Gastrocnemius medialis (tissue), 4 donors: ENCODE measurements around the gene SLC40A1. TPM values are rescaled to one million over a fixed set of nuclear protein-coding genes. Genes with fewer than 3 reads are reported as not detected.

Source experiments
- ATAC-seq, 2 donors: fragments of 150-250 bp; one replicate each; pipeline ENCODE4 v1.9.1; 2016
- DNase-seq, 2 donors: peaks; one replicate each; pipeline ENCODE4 v3.0.0-alpha.2; 2019
- H3K27ac ChIP-seq, 4 donors: fragments of 200-600 bp; sonication (generic); 1 replicate in 1 of 4; 2 replicates in 3 of 4; pipeline ENCODE4 v1.5.1; 2016 to 2018; ENCODE audit warnings: mild to moderate bottlenecking in 2 of 4, moderate library complexity in 1 of 4
- H3K27me3 ChIP-seq, 3 donors: fragments of 200-600 bp; sonication (generic) in 2 of 3; 1 replicate in 1 of 3; 2 replicates in 2 of 3; pipeline versions ENCODE4 v1.5.1 to v1.6.0; 2016 to 2019; ENCODE audit warnings: mild to moderate bottlenecking in 1 of 3, moderate library complexity in 1 of 3
- H3K36me3 ChIP-seq, 2 donors: fragments of 200-600 bp; sonication (generic) in 1 of 2; one replicate each; pipeline ENCODE4 v1.5.1; 2017 to 2018
- H3K4me1 ChIP-seq, 2 donors: fragments of 200-600 bp; sonication (generic) in 1 of 2; one replicate each; pipeline ENCODE4 v1.5.1; 2016 to 2017; ENCODE audit warnings: mild to moderate bottlenecking in 2 of 2
- H3K4me3 ChIP-seq, 4 donors: fragments of 200-600 bp; sonication (generic) in 3 of 4; 1 replicate in 1 of 4; 2 replicates in 3 of 4; pipeline ENCODE4 v1.5.1; 2016 to 2019; ENCODE audit warnings: mild to moderate bottlenecking in 2 of 4
- H3K9me3 ChIP-seq, 3 donors: fragments of 200-600 bp; sonication (generic) in 2 of 3; 1 replicate in 1 of 3; 2 replicates in 2 of 3; pipeline ENCODE4 v1.5.1; 2016 to 2019
- POLR2A ChIP-seq, 2 donors: fragments of 450-650 bp; IDR thresholded peaks; one replicate each; pipeline ENCODE4 v1.6.1; 2017; ENCODE audit warnings: antibody characterized with exemption in 2 of 2, mild to moderate bottlenecking in 2 of 2, moderate library complexity in 2 of 2
- in situ Hi-C, 4 donors: fragments of 200-750 bp; cut with MboI; loops; one replicate each; pipeline versions ENCODE4 v1.15.0 to v1.8.0; 2017; ENCODE audit warnings: low sequenced_read_pairs in 4 of 4
- intact Hi-C: fragments of 100-400 bp; cut with DNase I; formaldehyde crosslinking; loops from one replicate; pipeline ENCODE4 v1.15.1; 2023; ENCODE audit warnings: low total_unique reads
- total RNA-seq, 4 donors: library from RNA; depleted of rRNA; stranded (reverse); fragments of >200 nt; gene quantifications; one replicate each; pipeline versions ENCODE4 v1.1.0 to v1.2.3, GENCODE V29; 2016
- TF ChIP-seq, protein P1 (sequence below), 5 experiments: fragments of 450-650 bp in 3 of 5; fragments of 200-600 bp in 2 of 5; sonication (generic) in 2 of 5; IDR thresholded peaks in 4 of 5; conservative IDR thresholded peaks in 1 of 5; 1 replicate in 4 of 5; 2 replicates in 1 of 5; pipeline ENCODE4 v1.5.1; 2016 to 2019; ENCODE audit warnings: antibody characterized with exemption in 5 of 5, mild to moderate bottlenecking in 3 of 5, moderate library complexity in 3 of 5

The SLC40A1 gene
- total RNA-seq, 4 donors from 2014 or later: 24.8 to 81.8 (median 37.4) TPM

DNA sequence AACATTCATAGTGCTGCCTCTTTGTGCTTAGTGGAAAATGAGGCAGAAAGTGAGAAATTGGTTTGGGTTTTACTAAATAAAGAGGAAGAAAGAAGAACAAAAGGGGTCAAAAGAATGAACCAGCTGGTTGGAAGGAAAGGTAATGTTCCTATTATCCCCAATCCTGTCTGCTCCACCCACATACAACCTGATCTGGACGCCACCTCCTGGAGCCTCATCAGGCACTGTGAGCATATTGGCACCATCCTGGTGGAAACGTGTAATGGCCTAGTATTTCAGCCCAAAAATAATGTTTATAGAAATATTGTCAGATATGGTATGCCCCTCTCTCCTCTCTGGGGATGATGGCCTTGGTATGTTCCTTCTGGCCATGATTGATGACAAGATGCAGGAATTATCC is 45.0 kb upstream of the SLC40A1 start:
- intact Hi-C loops (no loop called here), in situ Hi-C loops (no loop called here)
- TF ChIP-seq, protein P1, sequence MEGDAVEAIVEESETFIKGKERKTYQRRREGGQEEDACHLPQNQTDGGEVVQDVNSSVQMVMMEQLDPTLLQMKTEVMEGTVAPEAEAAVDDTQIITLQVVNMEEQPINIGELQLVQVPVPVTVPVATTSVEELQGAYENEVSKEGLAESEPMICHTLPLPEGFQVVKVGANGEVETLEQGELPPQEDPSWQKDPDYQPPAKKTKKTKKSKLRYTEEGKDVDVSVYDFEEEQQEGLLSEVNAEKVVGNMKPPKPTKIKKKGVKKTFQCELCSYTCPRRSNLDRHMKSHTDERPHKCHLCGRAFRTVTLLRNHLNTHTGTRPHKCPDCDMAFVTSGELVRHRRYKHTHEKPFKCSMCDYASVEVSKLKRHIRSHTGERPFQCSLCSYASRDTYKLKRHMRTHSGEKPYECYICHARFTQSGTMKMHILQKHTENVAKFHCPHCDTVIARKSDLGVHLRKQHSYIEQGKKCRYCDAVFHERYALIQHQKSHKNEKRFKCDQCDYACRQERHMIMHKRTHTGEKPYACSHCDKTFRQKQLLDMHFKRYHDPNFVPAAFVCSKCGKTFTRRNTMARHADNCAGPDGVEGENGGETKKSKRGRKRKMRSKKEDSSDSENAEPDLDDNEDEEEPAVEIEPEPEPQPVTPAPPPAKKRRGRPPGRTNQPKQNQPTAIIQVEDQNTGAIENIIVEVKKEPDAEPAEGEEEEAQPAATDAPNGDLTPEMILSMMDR (IDR thresholded peaks at IDR 0.05 in 4 of 5, conservative IDR thresholded peaks at IDR 0.05 in 1 of 5): no peak
- no peak for TF ChIP-seq POLR2A (IDR thresholded peaks at IDR 0.05)
- no peaks in the 10 kb centered on the region for H3K4me1 ChIP-seq
- no peak overlapping the region for H3K4me3 ChIP-seq
- DNase-seq: no peak
- H3K36me3 ChIP-seq: no peaks in the 10 kb centered on the region
- no peak overlapping the region for H3K27ac ChIP-seq
- H3K27me3 ChIP-seq: no peaks in the 10 kb centered on the region
- no peaks in the 10 kb centered on the region for H3K9me3 ChIP-seq
- ATAC-seq: no peak

DNA sequence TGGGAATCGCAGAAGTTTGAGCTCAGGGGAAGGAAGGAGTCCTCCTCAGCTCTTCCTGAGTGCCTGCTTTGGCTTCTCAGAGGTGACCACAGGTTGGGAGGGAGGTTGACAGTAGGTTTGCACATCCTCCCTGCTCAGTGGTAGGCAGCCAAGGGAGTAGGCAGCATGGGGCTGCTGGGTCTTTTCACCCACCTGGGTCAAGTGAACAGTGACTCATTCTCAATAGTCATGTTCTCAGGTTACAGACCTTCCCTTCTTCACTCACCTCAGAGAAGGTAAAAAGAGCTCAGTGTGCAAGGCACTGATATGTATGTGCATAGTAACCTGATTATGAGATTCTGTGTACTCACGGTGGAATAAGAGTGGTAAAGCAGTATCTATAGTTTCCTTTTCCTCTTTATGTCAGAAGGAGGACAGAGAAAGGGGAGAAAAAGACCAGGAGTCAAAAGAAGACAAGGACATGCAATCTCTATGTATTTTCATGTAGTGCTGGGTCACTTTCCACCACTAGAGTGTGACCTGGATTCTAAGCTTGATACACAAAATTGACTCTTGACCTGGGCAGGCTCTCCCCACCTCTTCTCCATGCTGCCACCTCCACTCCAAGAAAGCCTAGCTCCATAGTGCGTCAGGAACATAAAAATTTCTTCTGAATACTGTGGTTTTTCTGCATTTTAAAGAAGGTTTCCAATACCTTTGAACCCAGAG is 44.2 kb upstream of the SLC40A1 start:
- ATAC-seq (no peak), DNase-seq (no peak)
- no peak overlapping the region for H3K4me3 ChIP-seq
- in situ Hi-C loops: no loop called here
- TF ChIP-seq, protein P1 (IDR thresholded peaks at IDR 0.05 in 4 of 5, conservative IDR thresholded peaks at IDR 0.05 in 1 of 5): no peak
- no peak for TF ChIP-seq POLR2A (IDR thresholded peaks at IDR 0.05)
- no peaks in the 10 kb centered on the region for H3K27me3 ChIP-seq
- H3K4me1 ChIP-seq: no peaks in the 10 kb centered on the region
- H3K36me3 ChIP-seq: no peaks in the 10 kb centered on the region
- intact Hi-C loops: no loop called here
- no peak overlapping the region for H3K27ac ChIP-seq
- no peaks in the 10 kb centered on the region for H3K9me3 ChIP-seq

DNA sequence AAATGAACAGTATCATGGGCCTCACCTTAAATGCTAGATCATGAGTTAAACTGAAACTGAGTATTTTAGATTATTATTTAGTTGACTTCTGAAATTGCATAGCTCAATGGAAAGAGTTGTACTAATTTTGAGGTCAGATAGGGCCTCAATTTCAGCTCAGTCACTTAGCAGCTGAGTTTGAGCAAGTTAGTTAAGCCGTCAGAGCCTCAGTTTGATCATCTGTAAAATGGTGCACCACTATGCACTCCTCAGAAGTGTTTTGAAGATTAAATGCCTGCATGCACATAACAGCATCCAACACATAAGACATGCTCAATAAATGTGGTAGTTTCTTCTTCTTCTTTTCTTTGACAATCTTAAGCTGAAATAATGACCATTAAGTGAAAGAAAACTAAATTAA is 42.5 kb upstream of the SLC40A1 start:
- ATAC-seq (no peak), DNase-seq (no peak)
- no peaks in the 10 kb centered on the region for H3K4me1 ChIP-seq
- no peaks in the 10 kb centered on the region for H3K27me3 ChIP-seq
- no peaks in the 10 kb centered on the region for H3K36me3 ChIP-seq
- H3K9me3 ChIP-seq: no peaks in the 10 kb centered on the region
- TF ChIP-seq, protein P1 (IDR thresholded peaks at IDR 0.05 in 4 of 5, conservative IDR thresholded peaks at IDR 0.05 in 1 of 5): no peak
- TF ChIP-seq POLR2A (IDR thresholded peaks at IDR 0.05): no peak
- in situ Hi-C loops: no loop called here
- H3K27ac ChIP-seq: no peak overlapping the region
- no peak overlapping the region for H3K4me3 ChIP-seq
- intact Hi-C loops: no loop called here

DNA sequence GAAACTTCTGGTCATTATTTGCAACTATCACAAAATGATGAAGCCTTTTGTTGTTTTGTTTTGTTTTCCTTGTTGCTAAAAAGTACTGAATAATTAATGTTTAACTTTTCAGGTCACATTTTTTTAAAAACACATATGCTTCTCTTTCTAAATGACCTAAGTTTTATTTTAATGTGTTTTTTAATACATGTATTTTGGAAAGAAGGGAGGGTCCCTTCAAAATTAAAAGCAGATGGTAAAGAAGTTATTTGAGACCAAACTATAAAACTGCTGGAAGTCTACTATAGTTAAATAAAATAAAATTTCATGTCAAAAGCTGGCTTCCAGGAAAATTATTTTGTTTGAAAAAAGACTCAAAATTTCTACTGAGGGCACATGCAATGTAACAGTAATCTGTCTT is 41.2 kb upstream of the SLC40A1 start:
- intact Hi-C loops (no loop called here), in situ Hi-C loops (no loop called here)
- Histone ChIP-seq H3K27me3 (no peaks in the 10 kb centered on the region), H3K27ac (no peak overlapping the region), H3K4me3 (no peak overlapping the region), H3K36me3 (no peaks in the 10 kb centered on the region), H3K9me3 (no peaks in the 10 kb centered on the region), H3K4me1 (no peaks in the 10 kb centered on the region)
- no peak for DNase-seq
- TF ChIP-seq, protein P1 (IDR thresholded peaks at IDR 0.05 in 4 of 5, conservative IDR thresholded peaks at IDR 0.05 in 1 of 5): no peak
- TF ChIP-seq POLR2A (IDR thresholded peaks at IDR 0.05): no peak
- no peak for ATAC-seq

DNA sequence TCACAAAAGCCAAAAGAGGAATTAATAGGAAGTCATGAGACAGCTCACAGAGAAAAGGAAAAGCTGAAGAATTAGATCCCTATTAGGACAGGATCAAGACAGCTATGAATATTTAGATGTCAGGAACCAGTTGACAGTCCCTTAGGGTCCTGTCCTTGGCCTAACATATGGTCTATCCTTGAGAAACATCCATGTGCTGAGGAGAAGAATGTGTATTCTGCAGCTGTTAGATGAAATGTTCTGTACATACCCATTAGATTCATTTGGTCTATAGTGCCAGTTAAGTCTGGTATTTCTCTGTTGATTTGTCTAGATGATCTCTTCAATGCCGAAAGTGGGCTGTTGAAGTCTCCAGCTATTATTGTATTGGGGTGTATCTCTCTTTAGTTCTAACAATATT is 37.6 kb upstream of the SLC40A1 start:
- Histone ChIP-seq H3K27me3 (no peaks in the 10 kb centered on the region), H3K4me1 (peaks cover 0 to 6% of the 10 kb centered on the region in 2 donors), H3K27ac (no peak overlapping the region), H3K4me3 (no peak overlapping the region), H3K9me3 (no peaks in the 10 kb centered on the region), H3K36me3 (no peaks in the 10 kb centered on the region)
- in situ Hi-C loops (no loop called here), intact Hi-C loops (no loop called here)
- TF ChIP-seq POLR2A (IDR thresholded peaks at IDR 0.05): no peak
- TF ChIP-seq, protein P1 (IDR thresholded peaks at IDR 0.05 in 4 of 5, conservative IDR thresholded peaks at IDR 0.05 in 1 of 5): no peak
- DNase-seq: no peak
- no peak for ATAC-seq
